CD4-positive, alpha-beta memory T cell (primary cell): Measurements from ENCODE around the gene RASA2. TPM values are rescaled to one million over a fixed set of nuclear protein-coding genes. Genes with fewer than 3 reads are reported as not detected.
"Not testable (repeated sequence)": the region's sequence is repeated elsewhere in the genome, so short reads cannot be mapped to it uniquely, and the experiment has no call there.

Source experiments
- CTCF ChIA-PET: fragments of 350-600 bp; sonication (Branson Sonifier 250); formaldehyde crosslinking; loops from one replicate; lab custom pipeline; 2021; ENCODE audit warnings: inconsistent platforms; ENCODE audit not compliant: partially characterized antibody; lab: Charles Lee
- POLR2A ChIA-PET: fragments of 350-600 bp; sonication (Branson Sonifier 250); formaldehyde crosslinking; loops from one replicate; lab custom pipeline; 2021; ENCODE audit not compliant: partially characterized antibody; lab: Charles Lee
- DNase-seq, 5 donors: peaks; one replicate each; pipeline versions ENCODE4 v3.0.0 to v3.0.0-alpha.2; 2020 to 2022; ENCODE audit warnings: mixed read lengths in 1 of 5
- H3K27ac ChIP-seq: one replicate; pipeline ENCODE4 v1.7.0; 2013; ENCODE audit warnings: low read depth, low read length
- H3K27me3 ChIP-seq: 2 replicates; pipeline ENCODE4 v1.7.0; 2013; ENCODE audit warnings: mild to moderate bottlenecking, low read length, moderate library complexity; ENCODE audit not compliant: insufficient read depth
- H3K36me3 ChIP-seq: 2 replicates; pipeline ENCODE4 v1.7.0; 2013; ENCODE audit warnings: mild to moderate bottlenecking, low read length, moderate library complexity; ENCODE audit not compliant: insufficient read depth
- H3K4me1 ChIP-seq: 2 replicates; pipeline ENCODE4 v1.7.0; 2013; ENCODE audit warnings: mild to moderate bottlenecking, low read length, moderate library complexity; ENCODE audit not compliant: insufficient read depth
- H3K4me3 ChIP-seq, 2 donors: one replicate each; pipeline ENCODE4 v1.7.0; 2013; ENCODE audit warnings: low read length in 2 of 2, mild to moderate bottlenecking in 1 of 2
- H3K9me3 ChIP-seq, 2 donors: one replicate each; pipeline ENCODE4 v1.7.0; 2013; ENCODE audit warnings: low read length in 2 of 2, control low read depth in 1 of 2; ENCODE audit not compliant: control insufficient read depth in 1 of 2
- H3K27ac Mint-ChIP-seq, 7 donors: one replicate each; pipeline ENCODE4 v1.8.0; 2020 to 2021; ENCODE audit warnings: mixed read lengths in 7 of 7, mild to moderate bottlenecking in 6 of 7, inconsistent platforms in 3 of 7, moderate library complexity in 3 of 7
- H3K27me3 Mint-ChIP-seq, 2 donors: one replicate each; pipeline ENCODE4 v1.8.0; 2020 to 2021; ENCODE audit warnings: mixed read lengths in 2 of 2
- H3K36me3 Mint-ChIP-seq, 2 donors: one replicate each; pipeline ENCODE4 v1.8.0; 2020 to 2021; ENCODE audit warnings: mixed read lengths in 2 of 2, inconsistent platforms in 1 of 2, mild to moderate bottlenecking in 1 of 2
- H3K4me1 Mint-ChIP-seq, 4 donors: one replicate each; pipeline ENCODE4 v1.8.0; 2020 to 2021; ENCODE audit warnings: mixed read lengths in 4 of 4, mild to moderate bottlenecking in 1 of 4
- H3K4me3 Mint-ChIP-seq, 8 donors: one replicate each; pipeline ENCODE4 v1.8.0; 2020 to 2021; ENCODE audit warnings: mixed read lengths in 8 of 8, mild to moderate bottlenecking in 7 of 8, moderate library complexity in 6 of 8, inconsistent platforms in 3 of 8
- H3K9me3 Mint-ChIP-seq, 8 donors: one replicate each; pipeline ENCODE4 v1.8.0; 2020 to 2021; ENCODE audit warnings: mixed read lengths in 8 of 8, mild to moderate bottlenecking in 5 of 8, inconsistent platforms in 3 of 8, moderate library complexity in 1 of 8
- intact Hi-C: fragments of 100-400 bp; cut with micrococcal nuclease; formaldehyde crosslinking; loops from one replicate; pipeline ENCODE4 v1.15.1; 2023
- polyA plus RNA-seq, 2 donors: library from polyadenylated mRNA; unstranded; fragments of 300-500 nt; fragmentation: Illumina TruSeq; gene quantifications; one replicate each; pipeline ENCODE4 v1.2.3, GENCODE V29; 2021
- total RNA-seq, 2 experiments: library from RNA; stranded (reverse); gene quantifications; one replicate each; pipeline ENCODE4 v1.2.3, GENCODE V29; 2021

RASA2 gene
- total and polyA plus RNA-seq, 4 experiments from 2014 or later, result 29.4 to 80.9 (median 57.0) TPM

DNA sequence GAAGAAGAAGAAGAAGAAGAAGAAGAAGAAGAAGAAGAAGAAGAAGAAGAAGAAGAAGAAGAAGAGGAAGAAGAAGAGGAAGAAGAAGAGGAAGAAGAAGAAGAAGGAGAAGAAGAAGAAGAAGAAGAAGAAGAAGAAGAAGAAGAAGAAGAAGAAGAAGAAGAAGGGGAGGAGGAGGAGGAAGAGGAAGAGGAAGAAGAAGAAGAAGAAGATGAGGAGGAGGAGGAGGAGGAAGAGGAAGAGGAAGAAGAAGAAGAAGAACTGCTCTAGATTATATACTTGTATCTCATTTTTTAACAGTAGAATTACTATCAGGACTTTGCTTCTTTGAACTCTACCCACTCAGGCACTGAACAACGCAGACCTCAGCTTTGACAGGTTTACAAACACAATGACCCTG, 8.0 kb upstream of the RASA2 start:
- H3K27me3 Mint-ChIP-seq, DNase-seq, H3K9me3 Mint-ChIP-seq, H3K27me3 ChIP-seq, H3K36me3 Mint-ChIP-seq, H3K27ac Mint-ChIP-seq, H3K9me3 ChIP-seq, H3K36me3 ChIP-seq, H3K4me3 Mint-ChIP-seq, H3K27ac ChIP-seq, H3K4me3 ChIP-seq: not testable (repeated sequence)
- CTCF ChIA-PET, result interaction anchor here (0.7 to 2.6 kb wide), 4 partner anchors 19 to 729 kb away, joined by 3 to 14 read pairs (median 4); no protein-coding TSS in a partner anchor
- intact Hi-C loops, result loop anchor here (5.0 kb wide), 1 partner anchor 258 kb away; the partner anchor contains the start of gene RNF7
- peaks cover 23% of the 10 kb centered on the region for H3K4me1 ChIP-seq
- POLR2A ChIA-PET, result interaction anchor here (1.2 to 1.4 kb wide), 2 partner anchors 9 to 74 kb away, joined by 4 to 5 read pairs; no protein-coding TSS in a partner anchor
- peaks cover 14 to 38% (median 26%) of the 10 kb centered on the region in 4 donors for H3K4me1 Mint-ChIP-seq

DNA sequence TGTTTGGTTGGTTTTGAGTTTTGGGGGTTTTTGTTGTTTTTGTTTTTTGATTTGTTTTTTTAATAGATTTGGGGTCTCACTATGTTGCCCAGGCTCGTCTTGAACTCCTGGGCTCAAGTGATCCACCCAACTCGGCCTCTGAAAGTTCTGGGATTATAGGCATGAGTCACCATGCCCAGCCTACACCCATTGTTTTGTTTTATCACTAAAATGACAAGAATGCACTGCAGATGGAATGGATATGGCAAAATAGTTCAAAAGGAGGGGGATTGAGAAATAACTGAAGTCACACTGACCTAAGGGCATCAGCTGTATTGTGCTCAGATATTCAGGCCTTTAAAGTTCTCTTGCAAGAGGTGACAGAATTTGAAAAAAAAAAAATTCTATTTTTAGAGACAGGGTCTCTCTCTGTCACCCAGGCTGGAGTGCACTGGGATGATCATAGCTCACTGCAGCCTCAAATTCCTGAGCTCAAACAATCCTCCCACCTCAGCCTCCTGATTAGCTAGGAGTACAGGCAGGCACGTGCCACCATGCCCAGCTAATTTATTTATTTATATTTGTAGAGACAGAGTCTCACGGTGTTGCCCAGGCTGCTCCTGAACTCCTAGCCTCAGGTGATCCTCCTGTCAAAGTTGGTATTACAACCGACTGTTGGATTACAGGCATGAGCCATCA, 4.4 kb upstream of the RASA2 start:
- Mint-ChIP-seq H3K27me3 (no peaks in the 10 kb centered on the region), H3K36me3 (peaks cover 0 to 5% of the 10 kb centered on the region in 2 donors), H3K4me1 (peaks cover 17 to 31% (median 19%) of the 10 kb centered on the region in 4 donors), H3K9me3 (no peaks in the 10 kb centered on the region), H3K27ac (no peak overlapping the region), H3K4me3 (no peak overlapping the region)
- ChIA-PET CTCF (interaction anchor here (1.1 to 1.7 kb wide), 4 partner anchors 12 to 78 kb away, joined by 3 to 5 read pairs (median 4); no protein-coding TSS in a partner anchor), POLR2A (no interaction called here)
- no peak for DNase-seq
- Histone ChIP-seq H3K4me3 (no peak overlapping the region), H3K27me3 (no peaks in the 10 kb centered on the region), H3K27ac (no peak overlapping the region), H3K9me3 (no peaks in the 10 kb centered on the region), H3K36me3 (no peaks in the 10 kb centered on the region), H3K4me1 (peaks cover 16% of the 10 kb centered on the region)
- intact Hi-C loops, result no loop called here

DNA sequence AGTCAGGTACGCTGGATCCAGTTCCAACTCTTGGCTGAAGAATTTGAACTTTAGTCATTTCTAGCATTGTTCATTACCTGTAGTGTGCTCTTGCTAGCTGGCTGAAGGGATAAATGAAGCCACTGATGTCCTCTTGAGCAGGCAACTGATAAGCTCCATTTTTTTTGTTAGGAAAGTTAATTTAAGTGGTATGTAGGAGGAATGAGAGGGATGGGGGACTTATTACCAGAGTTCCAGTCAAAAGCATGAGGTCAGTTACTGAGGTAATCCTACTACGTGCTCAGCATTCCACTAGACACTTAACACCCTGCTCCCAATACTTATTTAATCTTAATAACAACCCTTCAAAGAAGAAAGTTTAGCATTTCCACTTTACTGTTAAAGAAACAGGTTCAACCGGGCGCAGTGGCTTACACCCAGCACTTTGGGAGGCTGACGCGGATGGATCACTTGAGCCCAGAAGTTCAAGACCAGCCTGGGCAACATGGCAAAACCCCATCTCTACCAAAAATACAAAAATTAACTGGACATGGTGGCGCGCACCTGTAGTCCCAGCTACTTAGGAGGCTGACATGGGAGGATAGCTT, 2.0 kb upstream of the RASA2 start:
- DNase-seq, result no peak
- Histone ChIP-seq H3K27me3 (no peaks in the 10 kb centered on the region), H3K36me3 (no peaks in the 10 kb centered on the region), H3K9me3 (no peaks in the 10 kb centered on the region), H3K4me1 (peaks cover 35% of the 10 kb centered on the region), H3K4me3 (no peak overlapping the region), H3K27ac (no peak overlapping the region)
- peaks cover 3 to 15% of the 10 kb centered on the region in 2 donors for H3K36me3 Mint-ChIP-seq
- H3K4me1 Mint-ChIP-seq, result peaks cover 35 to 46% (median 39%) of the 10 kb centered on the region in 4 donors
- peak overlapping the region in 2 of 8 donors; percentile 88 to 92 for H3K4me3 Mint-ChIP-seq
- peak overlapping the region in 6 of 7 donors; percentile 21 to 96 (median 48) for H3K27ac Mint-ChIP-seq
- POLR2A ChIA-PET, result interaction anchor here (0.7 kb wide), 1 partner anchor 76 kb away, joined by 3 read pairs; no protein-coding TSS in a partner anchor
- no peaks in the 10 kb centered on the region for H3K9me3 Mint-ChIP-seq
- intact Hi-C loops, result loop anchor here (5.0 kb wide), 2 partner anchors 72 to 313 kb away; no protein-coding TSS in a partner anchor
- CTCF ChIA-PET, result no interaction called here
- H3K27me3 Mint-ChIP-seq, result no peaks in the 10 kb centered on the region

DNA sequence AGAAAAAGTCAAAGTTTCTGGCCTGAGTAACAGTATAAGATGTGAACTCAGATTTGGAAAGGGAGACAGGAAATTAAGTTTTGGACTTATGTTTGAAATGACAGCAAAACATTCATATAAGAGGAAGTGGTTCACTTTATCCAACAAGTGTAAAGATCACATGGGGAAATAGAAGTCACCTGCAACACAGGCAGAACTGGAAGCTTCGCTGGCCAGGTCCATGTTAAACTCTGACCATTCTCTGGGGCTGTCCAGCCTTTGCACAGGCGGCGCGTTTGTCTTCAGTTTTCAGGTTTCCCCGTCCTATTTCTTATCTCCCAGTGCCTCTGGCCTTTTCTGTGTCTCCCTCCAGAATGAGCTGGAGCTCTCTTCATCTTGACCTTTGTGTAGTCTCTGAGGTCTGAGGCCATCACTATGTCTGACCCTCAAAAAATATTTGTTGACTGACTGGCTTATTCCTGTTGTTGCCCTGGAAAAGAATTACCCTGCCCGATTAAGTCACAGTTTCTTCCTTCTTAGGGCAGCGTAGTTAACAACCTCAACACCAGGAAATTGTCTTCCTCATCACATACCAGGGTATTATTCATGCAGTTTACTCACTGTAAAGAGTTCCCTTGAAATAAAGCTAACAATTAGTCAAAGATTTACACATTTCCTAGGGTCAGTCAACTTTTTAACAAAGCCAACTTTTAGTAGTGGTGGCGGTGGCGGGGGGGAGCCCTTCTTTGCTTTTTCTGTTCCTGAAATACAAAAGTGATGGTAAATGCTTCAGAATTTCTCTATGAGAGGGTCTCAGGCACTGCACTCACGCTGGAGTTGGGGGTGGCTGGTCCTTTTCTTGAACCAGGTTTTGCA, 959 bp upstream of the RASA2 start:
- Mint-ChIP-seq H3K9me3 (no peaks in the 10 kb centered on the region), H3K27ac (peak overlapping the region; percentile 94 to 97 (median 96)), H3K36me3 (peaks cover 6 to 18% of the 10 kb centered on the region in 2 donors), H3K4me1 (peaks cover 46 to 57% (median 49%) of the 10 kb centered on the region in 4 donors), H3K27me3 (no peaks in the 10 kb centered on the region), H3K4me3 (peak overlapping the region; percentile 88 to 92 (median 90))
- intact Hi-C loops, result loop anchor here (1.0 to 5.0 kb wide), 4 partner anchors 12 to 311 kb away; no protein-coding TSS in a partner anchor
- Histone ChIP-seq H3K4me1 (peaks cover 46% of the 10 kb centered on the region), H3K9me3 (no peaks in the 10 kb centered on the region), H3K27me3 (no peaks in the 10 kb centered on the region), H3K4me3 (peak overlapping the region; percentile 13 to 53), H3K27ac (peak overlapping the region; percentile 53), H3K36me3 (no peaks in the 10 kb centered on the region)
- CTCF ChIA-PET, result interaction anchor here (1.3 to 2.8 kb wide), 7 partner anchors 9 to 179 kb away, joined by 3 to 12 read pairs (median 5); no protein-coding TSS in a partner anchor
- POLR2A ChIA-PET, result interaction anchor here (1.0 to 4.6 kb wide), 15 partner anchors 15 to 390 kb away, joined by 3 to 191 read pairs (median 22); partner anchors contain the start of genes ATP1B3 and RNF7
- DNase-seq, result peak in 2 of 5 donors; percentile 13 to 35

DNA sequence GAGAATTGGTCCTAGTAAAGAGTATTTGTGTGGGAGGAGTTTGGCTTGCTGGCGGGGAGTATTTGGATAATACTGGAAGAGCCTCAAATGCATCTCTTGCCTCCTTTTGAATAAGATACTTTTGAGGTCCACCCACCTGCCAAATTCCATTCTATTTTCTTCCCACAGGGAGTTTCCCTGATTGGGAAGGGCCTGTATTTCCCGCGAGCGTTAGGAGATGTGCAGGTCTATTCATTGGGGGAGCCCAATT, 406 bp upstream of the RASA2 start:
- H3K4me1 ChIP-seq, result peaks cover 51% of the 10 kb centered on the region
- peaks cover 50 to 62% (median 54%) of the 10 kb centered on the region in 4 donors for H3K4me1 Mint-ChIP-seq
- H3K27me3 ChIP-seq, result no peaks in the 10 kb centered on the region
- peak overlapping the region; percentile 53 for H3K27ac ChIP-seq
- ChIA-PET CTCF (interaction anchor here (1.3 to 2.8 kb wide), 8 partner anchors 10 to 179 kb away, joined by 3 to 12 read pairs (median 5); no protein-coding TSS in a partner anchor), POLR2A (interaction anchor here (1.0 to 4.6 kb wide), 16 partner anchors 14 to 390 kb away, joined by 3 to 191 read pairs (median 18); partner anchors contain the start of genes ATP1B3 and RNF7)
- DNase-seq, result peak in 1 of 5 donors; percentile 16
- no peaks in the 10 kb centered on the region for H3K9me3 Mint-ChIP-seq
- peak overlapping the region; percentile 88 to 92 (median 90) for H3K4me3 Mint-ChIP-seq
- H3K9me3 ChIP-seq, result no peaks in the 10 kb centered on the region
- peaks cover 6 to 21% of the 10 kb centered on the region in 2 donors for H3K36me3 Mint-ChIP-seq
- intact Hi-C loops, result loop anchor here (1.0 to 5.0 kb wide), 4 partner anchors 12 to 311 kb away; no protein-coding TSS in a partner anchor
- no peaks in the 10 kb centered on the region for H3K36me3 ChIP-seq
- no peaks in the 10 kb centered on the region for H3K27me3 Mint-ChIP-seq
- peak overlapping the region; percentile 13 to 53 for H3K4me3 ChIP-seq
- H3K27ac Mint-ChIP-seq, result peak overlapping the region; percentile 94 to 97 (median 96)

DNA sequence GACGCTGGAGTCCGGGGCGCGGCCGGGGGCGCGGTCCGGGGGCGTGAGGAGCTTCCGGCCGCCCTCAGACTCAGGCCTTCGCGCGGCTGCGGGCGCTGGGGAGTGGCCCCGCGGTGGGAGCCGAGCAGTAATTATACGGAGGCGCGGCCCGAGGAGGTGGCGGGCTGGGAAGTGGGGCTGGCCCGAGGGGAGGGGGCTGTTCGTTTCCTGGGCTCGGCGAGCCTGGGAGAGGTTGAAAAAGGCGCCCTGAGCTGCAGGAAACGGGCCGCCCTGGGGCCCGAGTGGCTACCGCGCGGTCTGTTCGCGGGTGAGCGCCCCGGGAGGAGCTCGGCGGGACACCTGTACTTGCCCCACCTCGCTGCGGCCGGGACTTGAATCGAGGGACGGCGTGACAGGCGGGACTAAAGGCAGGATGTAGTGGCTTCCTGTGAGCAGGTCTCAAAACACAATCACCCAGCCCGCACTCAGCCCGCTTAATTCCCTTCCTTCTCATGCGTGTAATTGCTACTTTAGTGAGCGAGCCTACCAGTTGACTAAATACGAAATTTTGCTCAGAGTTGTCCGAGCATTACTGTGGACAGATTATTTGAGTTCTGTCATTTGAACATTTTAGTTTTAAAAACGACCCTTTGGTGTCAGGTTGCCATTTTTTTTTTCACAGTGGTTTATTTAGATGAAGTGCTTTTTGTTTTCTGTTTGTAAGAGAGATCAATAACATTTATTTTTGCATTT, 860 bp downstream of the RASA2 start:
- Mint-ChIP-seq H3K4me1 (peaks cover 59 to 75% (median 65%) of the 10 kb centered on the region in 4 donors), H3K9me3 (no peaks in the 10 kb centered on the region), H3K36me3 (peaks cover 6 to 21% of the 10 kb centered on the region in 2 donors), H3K27ac (peak overlapping the region; percentile 72 to 99 (median 95)), H3K27me3 (no peaks in the 10 kb centered on the region), H3K4me3 (peak overlapping the region; percentile 87 to 97 (median 94))
- no peaks in the 10 kb centered on the region for H3K9me3 ChIP-seq
- peak; percentile 87 to 94 (median 89) for DNase-seq
- CTCF ChIA-PET, result interaction anchor here (0.7 to 2.8 kb wide), 10 partner anchors 11 to 73 kb away, joined by 3 to 12 read pairs (median 4); no protein-coding TSS in a partner anchor
- intact Hi-C loops, result loop anchor here (1.0 to 5.0 kb wide), 5 partner anchors 11 to 310 kb away; no protein-coding TSS in a partner anchor
- peak overlapping the region; percentile 91 for H3K27ac ChIP-seq
- H3K4me3 ChIP-seq, result peak overlapping the region; percentile 48 to 60
- no peaks in the 10 kb centered on the region for H3K27me3 ChIP-seq
- H3K36me3 ChIP-seq, result no peaks in the 10 kb centered on the region
- peaks cover 64% of the 10 kb centered on the region for H3K4me1 ChIP-seq
- POLR2A ChIA-PET, result interaction anchor here (0.7 to 4.6 kb wide), 30 partner anchors 10 to 388 kb away, joined by 3 to 191 read pairs (median 8); partner anchors contain the start of genes ATP1B3, PXYLP1 and RNF7
